OCI-LY1 (cell line): ENCODE results near the gene TRIO.

Experiments
- H2AFZ ChIP-seq: fragments of 200-600 bp; sonication (generic), shearing (Covaris generic); 2 replicates; pipeline ENCODE4 v1.6.0; 2014; ENCODE audit warnings: antibody characterized with exemption, mild to moderate bottlenecking, low read length
- H3F3A ChIP-seq: fragments of 200-600 bp; sonication (generic), shearing (Covaris generic); 2 replicates; pipeline ENCODE4 v1.6.0; 2014; ENCODE audit warnings: mild to moderate bottlenecking, antibody characterized with exemption, low read length, moderate library complexity; ENCODE audit not compliant: insufficient read depth
- H3K27ac ChIP-seq: fragments of 200-600 bp; sonication (generic); 2 replicates; pipeline ENCODE4 v1.5.1; 2014; ENCODE audit warnings: low read length, mixed run types, mild to moderate bottlenecking, low read depth; ENCODE audit not compliant: poor library complexity, severe bottlenecking
- H3K27me3 ChIP-seq: fragments of 200-600 bp; sonication (generic); 2 replicates; pipeline ENCODE4 v1.6.0; 2014; ENCODE audit warnings: antibody characterized with exemption, mild to moderate bottlenecking, low read length, moderate library complexity; ENCODE audit not compliant: insufficient read depth
- H3K36me3 ChIP-seq: fragments of 200-600 bp; sonication (generic); 2 replicates; pipeline ENCODE4 v1.6.1; 2014; ENCODE audit warnings: mild to moderate bottlenecking, antibody characterized with exemption, low read length, moderate library complexity, mixed read lengths; ENCODE audit not compliant: insufficient read depth
- H3K4me1 ChIP-seq: fragments of 200-600 bp; sonication (generic); 2 replicates; pipeline ENCODE4 v1.5.1; 2014; ENCODE audit warnings: mild to moderate bottlenecking, low read length, moderate library complexity; ENCODE audit not compliant: insufficient read depth, severe bottlenecking
- H3K4me2 ChIP-seq: fragments of 200-600 bp; sonication (generic), shearing (Covaris generic); 2 replicates; pipeline ENCODE4 v1.6.1; 2014; ENCODE audit warnings: low read length
- H3K4me3 ChIP-seq: fragments of 200-600 bp; sonication (generic); 2 replicates; pipeline ENCODE4 v1.5.1; 2014; ENCODE audit warnings: low read length, low read depth, mild to moderate bottlenecking, mixed read lengths; ENCODE audit not compliant: poor library complexity, severe bottlenecking
- H3K79me2 ChIP-seq: fragments of 200-600 bp; shearing (Covaris generic); 2 replicates; pipeline ENCODE4 v1.6.1; 2016; ENCODE audit warnings: mixed run types, low read length, mixed read lengths; ENCODE audit not compliant: insufficient read depth
- H3K9ac ChIP-seq: fragments of 200-600 bp; sonication (generic), shearing (Covaris generic); 2 replicates; pipeline ENCODE4 v1.6.1; 2014; ENCODE audit warnings: mild to moderate bottlenecking, low read length, mixed read lengths
- H3K9me2 ChIP-seq: fragments of 200-600 bp; sonication (generic), shearing (Covaris generic); 2 replicates; pipeline ENCODE4 v1.6.1; 2014; ENCODE audit warnings: low read depth, mild to moderate bottlenecking, low read length, mixed read lengths
- H3K9me3 ChIP-seq: fragments of 200-600 bp; shearing (Covaris generic); 2 replicates; pipeline ENCODE4 v1.6.1; 2014; ENCODE audit warnings: low read length, mixed read lengths
- H4K20me1 ChIP-seq: fragments of 200-600 bp; sonication (generic), shearing (Covaris generic); 2 replicates; pipeline ENCODE4 v1.6.0; 2016; ENCODE audit warnings: mild to moderate bottlenecking, low read length; ENCODE audit not compliant: insufficient read depth
- EZH2 ChIP-seq: fragments of 200-600 bp; sonication (generic), shearing (Covaris generic); IDR thresholded peaks from 2 replicates; pipeline ENCODE4 v1.8.0; 2017; ENCODE audit warnings: borderline replicate concordance, mixed run types, mild to moderate bottlenecking, antibody characterized with exemption, low read length, moderate library complexity, mixed read lengths
- TF ChIP-seq, protein P1 (sequence below): fragments of 200-600 bp; sonication (generic), shearing (Covaris generic); IDR thresholded peaks from 2 replicates; pipeline ENCODE4 v1.5.1; 2017; ENCODE audit warnings: mild to moderate bottlenecking, antibody characterized with exemption, low read length, moderate library complexity, mixed read lengths

The TRIO gene

DNA sequence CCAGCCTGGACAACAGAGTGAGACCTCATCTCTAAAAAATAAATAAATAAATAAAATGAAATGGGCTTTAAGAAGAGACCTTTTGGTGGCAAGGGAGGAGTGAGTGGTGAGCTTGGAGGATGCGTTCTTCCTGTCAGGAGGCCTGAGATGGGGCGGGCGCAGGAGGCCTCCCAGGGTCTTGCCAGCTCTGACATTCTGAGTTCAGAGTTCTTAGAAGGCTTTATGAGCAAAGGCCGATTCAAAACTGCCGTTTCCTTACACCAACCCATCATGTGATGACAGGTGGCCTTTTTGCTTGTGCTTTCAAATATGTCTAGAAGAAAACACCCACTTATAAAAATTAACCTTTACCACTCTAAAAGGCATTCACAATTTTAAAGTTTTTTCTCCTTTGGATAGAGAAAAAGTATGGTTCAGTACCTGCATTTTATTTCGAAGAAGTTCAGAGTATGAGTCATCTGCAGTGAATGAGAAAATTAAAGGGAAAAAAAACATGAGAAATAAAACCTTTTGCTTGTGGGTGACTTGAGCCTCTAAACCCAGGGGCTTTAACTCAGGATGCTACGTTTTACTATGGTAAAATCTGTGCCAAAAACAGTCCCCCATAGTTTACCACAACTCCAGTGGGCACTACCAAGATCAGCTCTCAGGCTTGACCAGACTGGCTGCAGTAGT lies 281.0 kb downstream of the TRIO start:
- Histone ChIP-seq H3K9ac (no peak overlapping the region), H3K27me3 (no peaks in the 10 kb centered on the region), H3K4me2 (no peak overlapping the region), H4K20me1 (no peaks in the 10 kb centered on the region), H3K27ac (no peak overlapping the region), H3F3A (no peaks in the 10 kb centered on the region), H3K36me3 (no peaks in the 10 kb centered on the region), H3K9me2 (no peaks in the 10 kb centered on the region), H3K79me2 (no peaks in the 10 kb centered on the region), H3K4me3 (no peak overlapping the region), H3K9me3 (no peaks in the 10 kb centered on the region), H3K4me1 (no peaks in the 10 kb centered on the region), H2AFZ (no peak overlapping the region)
- TF ChIP-seq EZH2, result no peak
- TF ChIP-seq, protein P1, sequence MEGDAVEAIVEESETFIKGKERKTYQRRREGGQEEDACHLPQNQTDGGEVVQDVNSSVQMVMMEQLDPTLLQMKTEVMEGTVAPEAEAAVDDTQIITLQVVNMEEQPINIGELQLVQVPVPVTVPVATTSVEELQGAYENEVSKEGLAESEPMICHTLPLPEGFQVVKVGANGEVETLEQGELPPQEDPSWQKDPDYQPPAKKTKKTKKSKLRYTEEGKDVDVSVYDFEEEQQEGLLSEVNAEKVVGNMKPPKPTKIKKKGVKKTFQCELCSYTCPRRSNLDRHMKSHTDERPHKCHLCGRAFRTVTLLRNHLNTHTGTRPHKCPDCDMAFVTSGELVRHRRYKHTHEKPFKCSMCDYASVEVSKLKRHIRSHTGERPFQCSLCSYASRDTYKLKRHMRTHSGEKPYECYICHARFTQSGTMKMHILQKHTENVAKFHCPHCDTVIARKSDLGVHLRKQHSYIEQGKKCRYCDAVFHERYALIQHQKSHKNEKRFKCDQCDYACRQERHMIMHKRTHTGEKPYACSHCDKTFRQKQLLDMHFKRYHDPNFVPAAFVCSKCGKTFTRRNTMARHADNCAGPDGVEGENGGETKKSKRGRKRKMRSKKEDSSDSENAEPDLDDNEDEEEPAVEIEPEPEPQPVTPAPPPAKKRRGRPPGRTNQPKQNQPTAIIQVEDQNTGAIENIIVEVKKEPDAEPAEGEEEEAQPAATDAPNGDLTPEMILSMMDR, result no peak

DNA sequence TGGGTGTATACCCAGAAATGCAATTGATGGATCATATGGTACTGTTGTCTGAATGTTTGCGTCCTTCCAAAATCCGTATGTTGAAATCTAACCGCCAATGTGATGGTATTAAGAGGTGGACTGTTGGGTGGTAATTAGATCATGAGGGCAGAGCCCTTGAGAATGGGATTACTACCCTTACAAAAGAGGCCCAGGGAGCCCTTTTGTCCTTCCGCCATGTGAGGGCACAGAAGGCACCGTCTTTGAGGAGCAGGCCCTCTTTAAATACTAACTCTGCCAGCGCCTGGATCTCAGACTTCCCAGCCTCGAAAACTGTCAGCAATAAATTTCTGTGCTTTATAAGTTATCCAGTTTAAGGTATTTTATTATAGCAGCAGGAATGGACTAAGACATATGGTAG lies 282.4 kb downstream of the TRIO start:
- Histone ChIP-seq H3K27me3 (no peaks in the 10 kb centered on the region), H3K4me3 (no peak overlapping the region), H3K9me2 (no peaks in the 10 kb centered on the region), H3K79me2 (no peaks in the 10 kb centered on the region), H4K20me1 (no peaks in the 10 kb centered on the region), H3K36me3 (no peaks in the 10 kb centered on the region), H3K9me3 (no peaks in the 10 kb centered on the region), H3K4me2 (no peak overlapping the region), H3K9ac (no peak overlapping the region), H3F3A (no peaks in the 10 kb centered on the region), H2AFZ (no peak overlapping the region), H3K4me1 (no peaks in the 10 kb centered on the region), H3K27ac (no peak overlapping the region)
- TF ChIP-seq, protein P1, result no peak

DNA sequence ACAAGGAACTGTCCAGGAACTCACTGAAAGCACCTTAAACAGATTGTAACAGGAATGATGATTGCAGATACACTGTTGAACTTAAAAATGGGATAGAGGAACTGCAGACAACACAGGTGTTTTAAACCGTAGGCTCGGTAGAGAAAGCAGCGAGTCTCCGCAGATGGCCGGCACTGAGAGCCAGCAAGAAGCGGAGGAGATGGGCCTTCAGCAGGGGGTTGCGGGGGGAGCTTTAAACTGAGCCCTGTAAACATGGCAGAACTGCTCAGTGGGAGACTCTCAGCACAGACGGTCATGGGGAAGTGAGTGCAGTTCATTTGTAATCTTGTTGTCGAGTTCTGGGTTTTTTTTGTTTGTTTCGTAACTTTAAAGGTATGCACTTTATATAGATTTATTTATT lies 283.4 kb downstream of the TRIO start:
- Histone ChIP-seq H3K4me3 (no peak overlapping the region), H2AFZ (no peak overlapping the region), H3F3A (no peaks in the 10 kb centered on the region), H3K27me3 (no peaks in the 10 kb centered on the region), H3K4me2 (no peak overlapping the region), H3K36me3 (no peaks in the 10 kb centered on the region), H3K4me1 (no peaks in the 10 kb centered on the region), H3K9me3 (no peaks in the 10 kb centered on the region), H3K79me2 (no peaks in the 10 kb centered on the region), H4K20me1 (no peaks in the 10 kb centered on the region), H3K9ac (no peak overlapping the region), H3K27ac (no peak overlapping the region), H3K9me2 (no peaks in the 10 kb centered on the region)
- TF ChIP-seq EZH2, result no peak
- TF ChIP-seq, protein P1, result no peak
